H1 (cell line): ENCODE results near the gene CCR9.

Experiments used
- CHD2 ChIP-seq: IDR thresholded peaks from 2 replicates; pipeline ENCODE4 v1.6.1; 2012; ENCODE audit warnings: low read length, improper control_type of control experiment
- CTCF ChIP-seq, 3 experiments: IDR thresholded peaks; 1 replicate in 2 of 3; 2 replicates in 1 of 3; pipeline versions ENCODE4 v1.5.1 to v1.6.1; 2011; ENCODE audit warnings: low read length in 3 of 3, mild to moderate bottlenecking in 3 of 3, inconsistent platforms in 2 of 3, low read depth in 1 of 3, moderate library complexity in 1 of 3; ENCODE audit not compliant: insufficient read depth in 1 of 3; ENCODE audit errors: control extremely low read depth in 1 of 3
- MAX ChIP-seq: IDR thresholded peaks from 2 replicates; pipeline ENCODE4 v1.6.1; 2012; ENCODE audit warnings: inconsistent platforms

- TF ChIP-seq CHD2 (no peak), CTCF (IDR thresholded peaks at IDR 0.05; ENCODE audit: control extremely low read depth in 1 of 3, insufficient read depth in 1 of 3, low read depth in 1 of 3, low read length in 3 of 3) (no peak), MAX (no peak)
Measured at GRCh38 chr3:45860481-45860880, 25.9 kb upstream of the CCR9 start.
